ENCODE data around the gene C1QTNF9B. TPM values are rescaled to one million over a fixed set of nuclear protein-coding genes. Genes with fewer than 3 reads are reported as not detected.

C1QTNF9B gene
- total and polyA plus RNA-seq, 12 donors: 0.24 TPM; not detected in 11

GRCh38 chr13:23912469-23912868 is 15.2 kb upstream of the C1QTNF9B start:
- 70 to 83% (median 74%) methylated on average over 1 of the region's 1 CpG for WGBS, 4 donors
- intact Hi-C loops (cut with DNase I): no loop called here

GRCh38 chr13:23909606-23910005 is 12.3 kb upstream of the C1QTNF9B start:
- Histone ChIP-seq H3K4me1 (replicated peaks in 1 of 2) (no peaks in the 10 kb centered on the region), H3K9me3 (replicated peaks in 1 of 3) (no peaks in the 10 kb centered on the region), H3K36me3 (replicated peaks in 1 of 2) (no peaks in the 10 kb centered on the region), H3K4me3 (no peak overlapping the region), H3K27ac (no peak overlapping the region), H3K27me3 (peaks cover 15% of the 10 kb centered on the region)
- no peak for DNase-seq
- intact Hi-C loops (cut with DNase I): no loop called here
- TF ChIP-seq CTCF (IDR thresholded peaks at IDR 0.05): no peak
- TF ChIP-seq POLR2A (IDR thresholded peaks at IDR 0.05): no peak

More at GRCh38 chr13:23912469-23912868, 15.2 kb upstream of the C1QTNF9B start:
- Histone ChIP-seq H3K4me1 (replicated peaks in 1 of 2) (no peaks in the 10 kb centered on the region), H3K9me3 (replicated peaks in 1 of 3) (no peaks in the 10 kb centered on the region), H3K27ac (no peak overlapping the region), H3K4me3 (no peak overlapping the region), H3K36me3 (replicated peaks in 1 of 2) (no peaks in the 10 kb centered on the region), H3K27me3 (peaks cover 15% of the 10 kb centered on the region)
- no peak for DNase-seq
- no peak for TF ChIP-seq POLR2A (IDR thresholded peaks at IDR 0.05)
- no peak for TF ChIP-seq CTCF (IDR thresholded peaks at IDR 0.05)

GRCh38 chr13:23905766-23906165 is 8.5 kb upstream of the C1QTNF9B start:
- Histone ChIP-seq H3K4me3 (no peak overlapping the region), H3K9me3 (replicated peaks in 1 of 3) (no peaks in the 10 kb centered on the region), H3K27ac (no peak overlapping the region), H3K27me3 (peaks cover 19% of the 10 kb centered on the region), H3K36me3 (replicated peaks in 1 of 2) (no peaks in the 10 kb centered on the region), H3K4me1 (replicated peaks in 1 of 2) (peaks cover 0 to 8% of the 10 kb centered on the region in 2 donors)
- TF ChIP-seq POLR2A (IDR thresholded peaks at IDR 0.05) (no peak), CTCF (IDR thresholded peaks at IDR 0.05) (no peak)
- DNase-seq: no peak
- 85 to 95% (median 90%) methylated on average over 2 of the region's 2 CpGs for WGBS, 4 donors
- intact Hi-C loops (cut with DNase I): no loop called here

- peaks cover 0 to 8% of the 10 kb centered on the region in 2 donors for H3K4me1 ChIP-seq (replicated peaks in 1 of 2)
- H3K4me3 ChIP-seq: no peak overlapping the region
- 20 to 72% (median 42%) methylated on average over 8 to 16 of the region's 16 CpGs for WGBS, 4 donors
- TF ChIP-seq CTCF (IDR thresholded peaks at IDR 0.05) (no peak), POLR2A (IDR thresholded peaks at IDR 0.05) (no peak)
- no peak overlapping the region for H3K27ac ChIP-seq
- H3K36me3 ChIP-seq (replicated peaks in 1 of 2): no peaks in the 10 kb centered on the region
- DNase-seq: no peak
- peaks cover 19% of the 10 kb centered on the region for H3K27me3 ChIP-seq
- no peaks in the 10 kb centered on the region for H3K9me3 ChIP-seq (replicated peaks in 1 of 3)
- intact Hi-C loops (cut with DNase I): no loop called here
These were observed 6.6 kb upstream of the C1QTNF9B start for GRCh38 chr13:23903906-23904280.

All from adrenal gland (tissue), 12 donors.